Heart left ventricle (tissue), 13 donors: Measurements from ENCODE around the gene DPM2.

Source experiments
- POLR2A ChIP-seq, 2 donors: fragments of 450-650 bp; IDR thresholded peaks; one replicate each; pipeline ENCODE4 v1.6.1; 2017; ENCODE audit warnings: antibody characterized with exemption in 2 of 2, mild to moderate bottlenecking in 2 of 2, moderate library complexity in 2 of 2
- TF ChIP-seq, protein P1 (sequence below), 12 donors: fragments of 200-600 bp; sonication (generic) in 4 of 12; IDR thresholded peaks; one replicate each; pipeline versions ENCODE4 v1.5.0 to v1.8.0; 2018 to 2022; ENCODE audit warnings: antibody characterized with exemption in 12 of 12, mild to moderate bottlenecking in 5 of 12
- donor health status: ischemic (EF 13 %, LVEDD 7.1; RV severe dilation, severe dysfunction).
- donor health status: DM: no; HTN: yes; CAD: no.
- donor health status: DM: no; HTN: no; CAD: no.
- donor health status: ischemic (EF 25% LVEDD 6.9; RV normal size, moderate dysfunction).
- donor health status: ischemic (EF 25% LVEDD 5.7; RV mildly dilated, moderate dysfunction).
- donor health status: ischemic (EF 35%, LVEDD 5.7; RV mildly dilated, moderate dysfunction).
- donor health status: nonischemic (EF 11% LVEDD 7.7; RV severe dilation, severe dysfunction).
- donor health status: DM: yes; HTN: yes; CAD: no.
- donor health status: PGD.
- donor health status: ischemic (EF 29% LVEDD 5.4; RV normal size, mild dysfunction).
- donor health status: nonischemic (EF 23%, LVEDD 6.1; RV moderate dilation, normal function).

DNA sequence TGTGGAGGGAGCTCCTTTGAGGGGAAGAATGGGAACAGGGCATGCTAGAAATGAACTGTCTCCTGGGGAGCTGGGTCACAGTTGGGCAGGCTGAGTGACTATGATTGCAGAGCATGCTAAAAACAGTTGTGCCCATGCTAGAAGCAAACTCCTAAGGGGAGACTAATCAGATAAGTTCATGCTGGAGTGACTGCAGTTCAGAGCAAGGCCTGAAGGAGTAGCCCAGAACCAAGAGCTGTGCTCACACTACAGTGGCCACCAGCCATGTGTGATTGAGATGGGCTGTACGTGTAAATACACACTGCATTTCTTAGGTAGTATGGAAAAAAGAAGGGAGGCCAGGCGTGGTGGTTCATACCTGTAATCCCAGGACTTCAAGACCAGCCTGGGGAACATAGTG lies 49.9 kb downstream of the DPM2 start:
- TF ChIP-seq, protein P1, sequence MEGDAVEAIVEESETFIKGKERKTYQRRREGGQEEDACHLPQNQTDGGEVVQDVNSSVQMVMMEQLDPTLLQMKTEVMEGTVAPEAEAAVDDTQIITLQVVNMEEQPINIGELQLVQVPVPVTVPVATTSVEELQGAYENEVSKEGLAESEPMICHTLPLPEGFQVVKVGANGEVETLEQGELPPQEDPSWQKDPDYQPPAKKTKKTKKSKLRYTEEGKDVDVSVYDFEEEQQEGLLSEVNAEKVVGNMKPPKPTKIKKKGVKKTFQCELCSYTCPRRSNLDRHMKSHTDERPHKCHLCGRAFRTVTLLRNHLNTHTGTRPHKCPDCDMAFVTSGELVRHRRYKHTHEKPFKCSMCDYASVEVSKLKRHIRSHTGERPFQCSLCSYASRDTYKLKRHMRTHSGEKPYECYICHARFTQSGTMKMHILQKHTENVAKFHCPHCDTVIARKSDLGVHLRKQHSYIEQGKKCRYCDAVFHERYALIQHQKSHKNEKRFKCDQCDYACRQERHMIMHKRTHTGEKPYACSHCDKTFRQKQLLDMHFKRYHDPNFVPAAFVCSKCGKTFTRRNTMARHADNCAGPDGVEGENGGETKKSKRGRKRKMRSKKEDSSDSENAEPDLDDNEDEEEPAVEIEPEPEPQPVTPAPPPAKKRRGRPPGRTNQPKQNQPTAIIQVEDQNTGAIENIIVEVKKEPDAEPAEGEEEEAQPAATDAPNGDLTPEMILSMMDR (IDR thresholded peaks at IDR 0.05): no peak
- no peak for TF ChIP-seq POLR2A (IDR thresholded peaks at IDR 0.05)
